HG03066 (cell line): Measurements from ENCODE around the gene LCTL.

ENCODE experiments used
- ATAC-seq: cut with Tn5 transposase; IDR thresholded peaks from one replicate; pipeline ENCODE4 v1.9.1; 2021; ENCODE audit warnings: low read depth; ENCODE audit not compliant: unreplicated experiment

The LCTL gene, protein sequence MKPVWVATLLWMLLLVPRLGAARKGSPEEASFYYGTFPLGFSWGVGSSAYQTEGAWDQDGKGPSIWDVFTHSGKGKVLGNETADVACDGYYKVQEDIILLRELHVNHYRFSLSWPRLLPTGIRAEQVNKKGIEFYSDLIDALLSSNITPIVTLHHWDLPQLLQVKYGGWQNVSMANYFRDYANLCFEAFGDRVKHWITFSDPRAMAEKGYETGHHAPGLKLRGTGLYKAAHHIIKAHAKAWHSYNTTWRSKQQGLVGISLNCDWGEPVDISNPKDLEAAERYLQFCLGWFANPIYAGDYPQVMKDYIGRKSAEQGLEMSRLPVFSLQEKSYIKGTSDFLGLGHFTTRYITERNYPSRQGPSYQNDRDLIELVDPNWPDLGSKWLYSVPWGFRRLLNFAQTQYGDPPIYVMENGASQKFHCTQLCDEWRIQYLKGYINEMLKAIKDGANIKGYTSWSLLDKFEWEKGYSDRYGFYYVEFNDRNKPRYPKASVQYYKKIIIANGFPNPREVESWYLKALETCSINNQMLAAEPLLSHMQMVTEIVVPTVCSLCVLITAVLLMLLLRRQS

DNA sequence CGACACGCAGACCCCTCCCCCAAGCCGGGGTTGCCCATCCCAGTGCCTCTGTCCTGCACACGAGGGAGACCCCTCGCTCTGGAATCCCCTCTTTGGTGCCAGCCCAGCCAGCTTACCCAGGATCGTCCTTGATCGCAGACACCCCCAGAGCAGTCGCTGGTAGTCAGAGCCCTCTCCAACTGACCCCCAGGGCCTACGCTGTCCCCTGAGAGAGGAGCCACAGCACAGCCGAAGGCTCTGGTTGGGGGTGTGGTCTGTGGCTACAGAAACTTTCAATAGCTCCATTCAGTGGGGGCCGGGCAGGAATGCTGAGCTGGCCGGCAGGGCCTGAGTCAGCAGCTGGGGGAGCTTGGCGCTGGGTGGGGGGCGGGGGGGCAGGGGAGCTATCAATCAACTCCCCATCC is at the start of gene LCTL:
TSS of gene LCTL (minus strand) at position 258 of the 404 bp plus-strand sequence. CDS start 633 bp downstream, outside the sequence.
- ATAC-seq, result no peak

DNA sequence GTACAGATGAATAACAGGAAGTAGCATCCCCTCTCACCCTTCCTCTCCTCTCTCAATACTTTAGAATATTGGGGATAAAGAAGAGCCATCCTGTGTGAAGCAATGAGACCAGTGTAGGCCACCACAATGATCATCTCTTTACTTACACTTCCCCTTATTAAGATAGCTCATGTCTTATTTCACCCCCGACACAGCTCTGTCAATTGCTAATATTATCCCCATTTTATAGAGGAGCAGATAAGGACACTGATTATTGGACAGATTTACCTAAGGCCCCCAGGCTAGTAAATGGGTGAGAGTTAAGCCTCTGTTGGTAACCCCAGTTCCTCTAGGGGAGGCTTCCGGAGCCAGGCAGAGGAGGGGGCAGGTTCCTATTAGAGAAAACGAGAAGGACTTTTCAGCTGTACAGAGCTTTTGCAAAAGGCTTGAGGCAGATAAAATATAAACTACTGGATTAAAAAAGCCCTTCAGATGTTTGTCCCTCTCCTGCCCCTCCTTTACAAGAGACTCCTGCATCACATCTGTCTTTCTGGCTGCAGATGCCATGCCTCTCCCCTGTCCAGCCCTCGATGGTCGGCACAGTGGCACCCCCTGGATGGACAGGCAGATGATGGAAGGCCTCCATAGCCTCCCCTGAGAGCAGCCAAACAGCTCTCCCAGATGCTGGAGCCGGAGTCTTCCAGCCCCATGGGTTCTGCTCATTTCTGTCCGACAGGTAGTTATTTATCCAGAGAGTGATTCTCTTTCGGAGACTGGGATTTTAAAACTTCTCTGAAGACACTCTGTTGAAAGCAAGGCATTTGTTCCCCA is 49.4 kb upstream of the LCTL start:
- no peak for ATAC-seq

DNA sequence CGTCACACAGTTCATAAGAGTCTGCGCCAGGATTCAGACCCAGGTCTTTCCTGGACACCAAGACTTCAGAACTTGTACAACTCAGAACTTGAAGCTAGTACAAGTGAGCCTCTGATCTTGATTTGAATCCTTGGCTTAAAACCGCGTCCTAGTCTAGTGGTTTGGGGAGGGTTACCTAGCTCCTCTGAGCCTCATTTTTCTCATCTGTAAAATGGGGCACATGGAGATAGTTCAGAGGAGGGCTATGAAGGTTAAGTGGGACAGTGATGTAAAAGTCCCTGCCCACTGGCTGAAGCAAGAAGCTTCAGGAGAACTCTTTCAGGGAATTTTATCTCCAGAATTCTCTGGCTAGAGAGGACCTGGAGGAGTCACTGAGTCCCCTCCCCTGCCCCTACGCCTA is 48.7 kb upstream of the LCTL start:
- no peak for ATAC-seq

DNA sequence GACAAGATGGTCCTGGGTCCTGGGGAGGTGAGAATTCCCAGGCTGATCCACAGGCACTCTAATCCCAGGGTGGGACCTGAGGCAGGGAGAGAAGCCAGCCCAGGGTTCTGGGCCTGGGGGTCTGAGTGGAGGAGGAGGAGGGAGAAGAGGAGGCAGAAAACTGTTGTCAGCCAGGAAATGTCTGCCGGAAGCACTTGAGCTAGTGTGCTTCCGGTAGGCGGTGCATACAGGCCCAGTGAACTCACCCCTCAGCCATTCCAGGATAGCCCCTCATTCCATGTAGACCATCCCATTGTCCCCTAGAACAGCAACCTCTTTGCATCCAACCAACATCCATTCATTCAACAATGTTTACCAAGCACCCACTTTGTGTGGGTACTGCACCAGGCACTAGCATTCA is 47.9 kb upstream of the LCTL start:
- no peak for ATAC-seq

DNA sequence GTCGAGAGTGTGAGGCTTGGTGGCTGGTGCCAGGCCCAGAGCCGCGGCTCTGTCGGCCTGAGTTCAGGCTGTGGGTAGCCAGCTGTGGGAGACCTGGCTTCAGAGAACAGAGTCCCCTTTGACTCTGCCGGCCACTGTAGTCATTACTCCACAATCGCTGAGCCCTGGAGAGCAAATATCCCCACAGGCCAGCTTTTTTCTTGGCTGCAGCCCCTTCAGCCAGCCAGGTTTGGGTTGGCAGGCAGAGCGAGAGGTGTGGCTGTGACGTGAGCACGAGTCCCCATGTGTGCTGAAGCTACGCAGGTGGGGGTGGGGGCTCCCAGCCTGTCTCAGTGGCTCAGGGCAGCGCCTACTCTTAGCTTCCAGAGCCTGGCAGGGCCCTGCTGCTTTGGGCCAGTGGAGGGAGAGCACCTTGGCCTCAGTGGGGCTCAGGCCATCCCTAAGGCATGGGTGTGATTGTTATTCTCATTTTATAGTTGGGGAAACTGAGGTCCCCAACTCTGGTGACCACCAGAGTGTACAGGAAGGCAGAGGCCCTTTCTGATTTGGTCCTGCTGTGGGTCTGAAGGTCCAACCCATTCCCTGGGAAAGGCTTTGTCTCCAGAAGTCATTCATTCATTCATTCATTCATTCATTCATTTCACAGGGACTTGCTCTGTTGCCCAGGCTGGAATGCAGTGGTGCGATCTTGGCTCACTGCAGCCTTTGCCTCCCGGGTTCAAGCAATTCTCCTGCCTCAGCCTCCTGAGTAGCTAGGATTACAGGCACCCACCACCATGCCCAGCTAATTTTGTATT is 45.7 kb upstream of the LCTL start:
- ATAC-seq, result no peak

DNA sequence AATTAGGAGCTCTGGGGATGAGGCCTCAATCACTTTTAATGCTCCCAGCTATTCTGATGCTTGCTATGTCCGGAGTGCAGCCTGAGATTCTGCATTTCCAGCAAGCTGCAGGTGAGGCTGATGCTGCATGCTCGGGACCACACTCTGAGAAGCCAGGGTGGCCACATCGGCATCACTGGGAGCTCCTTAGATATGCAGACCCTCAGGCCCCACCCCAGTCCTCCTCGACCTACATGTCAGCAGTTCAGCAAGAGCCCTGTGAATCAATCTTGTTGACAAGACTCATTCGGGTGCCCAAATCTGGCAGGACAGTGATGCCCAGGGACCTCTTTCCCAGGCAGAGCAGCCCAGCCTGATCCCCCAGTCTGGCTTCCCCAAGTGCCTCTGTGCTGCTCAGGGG is 44.1 kb upstream of the LCTL start:
- no peak for ATAC-seq

DNA sequence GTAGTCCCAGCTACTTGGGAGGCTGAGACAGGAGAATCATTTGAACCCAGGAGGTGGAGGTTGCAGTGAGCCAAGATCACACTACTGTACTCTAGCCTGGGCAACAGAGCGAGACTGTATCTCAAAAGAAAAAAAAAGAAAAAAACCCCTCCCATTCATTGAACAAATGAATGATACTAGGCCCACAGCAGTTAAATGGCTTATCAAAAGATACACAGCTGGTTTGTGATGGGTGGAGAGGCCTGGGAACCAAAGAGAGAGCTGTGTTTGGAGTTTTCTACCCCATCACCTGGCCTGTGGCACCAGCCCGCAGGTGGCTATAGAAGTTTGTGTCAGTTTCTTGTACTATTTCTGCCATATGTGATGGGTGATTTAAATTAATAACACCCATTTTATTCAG is 43.1 kb upstream of the LCTL start:
- ATAC-seq, result no peak

DNA sequence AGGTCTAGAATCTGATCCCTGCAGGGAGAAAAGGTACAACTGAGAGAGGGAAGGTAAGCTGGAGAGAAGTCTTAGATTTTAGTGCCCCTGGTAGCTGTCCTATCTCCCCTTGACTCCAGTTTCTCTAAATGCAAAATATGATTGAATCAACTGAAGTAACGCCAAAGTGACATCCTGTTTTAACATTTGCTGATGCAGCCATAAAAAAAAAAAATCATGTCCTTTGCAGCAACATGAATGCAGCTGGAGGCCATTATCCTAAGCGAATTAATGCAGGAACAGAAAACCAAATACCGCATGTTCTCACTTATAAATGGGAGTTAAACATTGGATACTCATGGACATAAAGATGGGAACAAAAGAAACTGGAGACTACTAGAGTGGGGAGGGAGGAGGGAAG is 42.4 kb upstream of the LCTL start:
- ATAC-seq, result no peak

DNA sequence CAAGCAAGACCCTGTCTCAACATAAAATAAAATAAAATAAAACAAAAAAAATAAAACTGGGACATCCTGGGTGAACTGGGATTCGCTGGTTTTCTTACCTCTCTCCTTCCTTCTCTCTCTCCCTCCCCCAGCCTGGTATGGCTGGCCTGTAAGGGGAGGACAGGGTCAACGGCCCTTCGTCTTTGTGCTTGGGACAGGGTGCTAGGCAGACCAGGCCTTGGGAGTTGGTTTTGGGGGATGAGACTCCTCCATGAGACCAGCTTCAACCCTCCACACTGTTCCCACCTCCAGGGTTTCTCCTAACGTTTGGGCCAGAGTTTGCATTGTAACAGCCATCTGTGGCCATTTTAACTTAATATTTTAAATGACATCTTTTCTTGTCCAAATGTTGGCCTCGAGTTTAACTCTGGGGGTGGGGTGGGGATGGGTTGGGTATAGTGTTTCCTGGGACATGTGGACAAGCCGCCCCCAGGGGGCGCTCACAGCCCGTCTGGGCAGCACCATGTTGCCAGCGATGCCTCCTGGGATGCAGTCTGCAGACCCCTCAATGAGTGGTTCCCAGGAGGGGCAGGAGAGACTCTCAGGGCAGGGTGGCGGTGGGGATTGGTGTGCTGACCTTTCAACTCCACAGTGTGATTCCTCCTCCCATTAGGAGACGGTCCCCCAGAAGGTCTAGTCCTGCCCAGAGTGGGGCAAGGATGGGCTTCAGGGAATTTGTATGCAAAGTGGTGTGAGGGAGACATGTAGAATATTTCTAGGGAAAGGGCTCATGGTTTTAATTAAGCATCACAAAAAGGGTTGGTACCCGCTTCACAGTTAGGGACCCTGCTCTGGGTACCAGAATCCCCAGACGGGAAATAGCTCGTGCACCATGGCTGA is 37.7 kb upstream of the LCTL start:
- ATAC-seq, result no peak

DNA sequence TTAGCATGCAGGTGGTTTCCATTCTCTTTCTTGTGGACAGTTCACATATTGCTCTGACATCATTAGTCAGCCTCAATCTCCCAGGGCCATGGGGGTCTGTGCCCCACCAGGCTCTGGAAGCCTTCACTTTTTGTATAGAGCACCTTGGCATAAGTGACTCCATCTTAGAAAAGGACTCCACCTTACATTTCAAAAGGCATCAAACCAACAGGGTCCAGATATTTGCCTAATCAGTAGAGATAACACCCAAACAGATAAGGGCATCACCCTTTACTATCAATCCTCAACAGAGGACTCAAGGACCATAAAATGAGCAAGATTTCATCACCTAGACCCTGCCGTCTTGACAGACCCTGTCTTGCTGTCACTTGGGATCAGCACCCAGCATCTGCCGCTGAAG is 35.7 kb upstream of the LCTL start:
- no peak for ATAC-seq

DNA sequence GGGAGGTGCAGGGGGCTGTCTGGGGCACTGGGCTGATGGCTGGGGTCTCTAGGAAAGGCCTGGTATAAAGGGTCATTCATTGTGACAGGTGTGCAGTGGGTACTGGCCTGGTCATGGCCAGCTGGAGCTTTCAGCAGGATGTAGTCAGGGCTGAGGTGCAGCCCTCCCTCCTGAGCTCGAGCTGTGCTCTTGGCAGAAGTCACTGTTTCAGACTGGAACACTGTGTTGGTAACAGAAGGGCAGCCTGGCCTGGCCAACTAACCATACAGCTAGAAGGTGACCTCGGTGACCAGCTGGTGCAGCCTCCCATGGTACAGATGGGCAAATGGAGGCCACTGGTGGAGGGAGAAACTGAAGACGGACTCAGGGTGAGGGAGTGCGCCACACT is 34.4 kb upstream of the LCTL start:
- no peak for ATAC-seq

DNA sequence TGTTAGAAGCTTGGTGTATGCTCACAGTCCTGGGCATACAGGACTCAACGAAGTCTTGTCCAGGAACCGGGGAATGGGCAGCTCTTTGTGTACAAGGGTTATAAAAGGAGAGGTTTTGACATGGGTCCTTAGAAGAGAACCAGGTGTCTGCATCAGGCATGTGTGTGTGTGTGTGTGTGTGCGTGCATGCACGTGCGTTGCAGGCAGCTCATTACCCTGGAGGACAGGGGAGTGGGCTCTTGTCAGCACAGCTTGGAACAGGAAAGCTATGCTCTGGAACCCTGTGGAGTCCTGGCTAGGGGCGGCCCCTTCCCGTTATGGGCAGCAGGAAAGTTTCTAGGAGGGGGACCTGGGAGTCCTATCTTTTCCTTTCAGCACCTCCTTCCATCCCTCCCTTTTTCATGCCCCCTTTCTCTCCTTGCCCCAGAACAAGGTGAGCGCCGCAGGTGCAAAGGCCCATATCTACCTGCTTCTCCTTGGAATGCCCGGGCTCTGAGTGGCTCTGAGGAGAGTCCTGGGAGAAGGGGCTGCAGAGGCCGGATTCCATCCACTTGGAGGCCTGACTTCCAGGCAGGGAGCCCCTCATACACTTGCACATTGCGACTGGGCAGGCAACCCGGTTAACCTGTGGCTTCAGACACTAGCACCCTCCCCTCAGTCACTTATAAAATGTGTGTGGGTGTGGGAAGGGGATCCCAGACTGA is 33.9 kb upstream of the LCTL start:
- no peak for ATAC-seq

DNA sequence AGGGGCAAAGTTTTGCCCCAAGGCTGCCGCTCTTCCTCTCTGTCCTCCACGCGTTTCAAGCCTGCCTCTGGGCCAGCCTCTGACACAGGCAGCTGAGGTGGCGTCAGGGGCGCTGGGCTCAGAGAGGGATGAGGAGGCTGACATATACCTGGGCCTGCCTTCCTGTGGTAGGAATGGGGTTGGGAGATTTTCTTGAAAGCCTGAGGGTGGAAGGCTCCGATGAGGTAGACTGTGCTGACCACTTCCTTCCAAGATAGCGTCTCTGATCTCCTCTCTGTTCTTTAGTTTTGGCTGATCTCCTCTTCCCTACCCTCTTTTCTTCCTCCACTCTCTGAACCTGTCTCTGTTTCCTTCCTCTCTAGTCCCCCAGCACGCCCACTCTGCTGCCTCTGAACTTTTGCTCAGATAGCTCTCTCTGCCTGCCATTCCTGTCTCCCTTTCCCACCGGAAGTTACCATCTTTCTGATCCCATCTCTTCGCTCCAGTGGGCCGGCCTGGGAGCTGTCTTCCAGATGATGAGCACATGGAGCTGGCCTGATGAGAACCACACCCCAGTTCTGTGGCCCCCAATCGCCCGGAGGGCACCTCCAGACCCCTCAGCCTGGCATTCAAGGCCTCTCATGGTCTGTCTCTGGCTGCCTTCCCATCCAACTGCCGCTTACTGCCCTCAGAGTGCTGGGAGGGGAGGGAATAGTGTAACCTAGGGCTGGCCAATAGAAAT is 32.5 kb upstream of the LCTL start:
- no peak for ATAC-seq

DNA sequence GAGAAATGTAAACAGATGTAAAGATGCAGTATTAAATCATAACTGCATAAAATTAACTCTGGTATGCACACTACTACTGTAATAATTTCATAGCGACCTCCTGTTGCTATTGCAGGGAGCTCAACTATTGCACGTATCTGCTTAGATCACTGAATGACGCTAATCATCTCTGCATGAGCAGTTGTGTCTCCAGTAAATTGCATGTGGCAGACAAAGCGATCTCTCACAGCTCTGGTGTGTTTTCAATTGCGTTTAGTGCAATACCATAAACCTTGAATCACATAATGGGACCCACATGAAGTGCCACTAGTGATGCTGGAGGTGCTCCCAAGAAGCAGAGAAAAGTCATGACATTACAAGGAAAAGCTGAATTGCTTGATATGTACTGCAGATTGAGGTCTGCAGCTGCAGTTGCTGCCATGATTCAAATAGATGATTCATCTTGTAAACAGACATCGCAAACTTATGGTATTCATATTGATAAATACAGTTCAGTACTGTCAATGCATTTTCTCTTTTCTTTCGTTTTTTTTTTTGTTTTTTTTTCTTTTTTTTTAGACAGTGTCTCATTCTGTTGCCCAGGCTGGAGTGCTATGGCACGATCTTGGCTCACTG is 30.2 kb upstream of the LCTL start:
- no peak for ATAC-seq

DNA sequence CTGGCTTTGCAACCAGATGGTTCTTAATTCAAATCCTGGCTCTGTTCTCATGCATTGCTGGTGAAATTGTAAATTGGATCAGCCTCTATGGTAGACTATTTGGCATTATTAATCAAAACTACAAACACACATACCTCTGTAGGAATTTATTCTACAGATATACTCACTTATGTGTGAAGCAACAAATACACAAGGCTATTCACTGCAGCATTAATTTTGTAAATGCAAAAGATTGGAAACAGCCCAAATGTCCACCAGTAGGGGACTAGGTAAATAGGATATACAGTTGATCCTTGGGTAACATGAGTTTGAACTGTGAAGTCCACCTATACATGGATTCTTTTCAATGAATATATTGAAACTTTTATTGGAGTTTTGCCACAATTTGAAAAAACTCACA is 29.5 kb upstream of the LCTL start:
- ATAC-seq, result no peak

DNA sequence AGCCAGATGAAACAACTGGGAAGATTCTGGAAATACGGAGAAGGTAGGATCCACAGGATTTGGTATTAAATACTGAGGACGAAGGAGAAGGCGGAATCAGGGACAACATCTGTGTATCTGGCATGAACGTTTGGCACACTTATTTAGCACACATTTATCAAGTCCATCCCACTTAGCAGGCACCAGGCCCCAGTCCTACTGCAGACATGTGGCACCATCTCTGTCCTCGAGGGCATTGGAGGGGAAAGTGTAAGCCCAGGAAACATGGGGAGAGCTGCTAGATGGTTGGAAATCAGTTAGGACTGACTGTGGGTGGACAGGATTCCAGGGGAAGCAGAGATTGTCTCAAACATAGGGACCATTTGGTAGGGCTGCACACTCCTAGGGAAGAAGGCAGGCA is 29.0 kb upstream of the LCTL start:
- ATAC-seq, result no peak

DNA sequence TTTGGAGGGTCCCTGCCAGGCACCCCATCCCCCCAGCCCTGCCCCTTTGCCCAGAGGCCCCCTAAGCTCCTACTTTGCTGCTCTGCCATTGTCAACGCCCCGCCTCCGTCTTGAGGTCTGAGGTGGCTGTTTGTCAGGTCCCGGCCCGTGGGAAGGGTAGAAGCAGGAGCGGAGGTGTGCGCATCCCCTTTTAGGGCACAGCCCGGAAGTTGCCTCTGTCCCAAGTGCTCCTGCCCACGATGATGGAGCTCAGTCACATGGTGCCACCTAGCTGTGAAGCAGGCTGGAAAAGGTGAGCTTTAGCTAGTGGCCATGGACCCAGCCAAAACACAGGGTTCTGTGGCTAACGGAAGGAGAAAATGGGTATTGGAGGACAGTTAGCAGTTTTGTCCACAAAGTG is 28.5 kb upstream of the LCTL start:
- no peak for ATAC-seq

DNA sequence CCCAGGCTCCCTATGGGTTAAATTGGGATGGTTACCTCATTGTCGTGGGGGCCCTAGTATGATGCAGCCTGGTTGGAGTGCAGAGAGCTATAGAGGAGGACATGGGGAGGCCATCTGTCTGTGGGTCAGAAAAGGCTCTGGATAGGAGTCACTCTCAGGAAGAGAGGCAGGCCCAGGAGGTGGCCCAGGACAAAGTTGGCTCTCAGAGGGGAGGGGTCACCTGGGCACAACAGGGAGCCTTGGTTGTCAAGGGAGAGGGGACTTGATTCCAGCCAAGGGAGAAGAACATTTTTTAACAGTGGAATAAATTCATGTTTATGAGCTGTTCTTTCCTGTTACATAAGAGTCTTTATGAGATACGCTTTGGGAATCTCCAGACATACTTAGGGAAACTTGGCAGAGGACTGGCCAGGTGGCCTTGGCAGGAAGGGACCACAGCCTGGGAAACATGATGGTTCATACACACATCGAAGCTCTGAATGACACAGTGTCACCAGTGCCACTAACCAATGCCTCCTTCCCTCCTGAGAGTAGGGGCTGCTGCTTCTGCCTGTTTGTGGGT is 27.5 kb upstream of the LCTL start:
- ATAC-seq, result no peak
